Thyroid gland (tissue), 4 donors: Measurements from ENCODE around the gene TENT5A. TPM values are rescaled to one million over a fixed set of nuclear protein-coding genes. Genes with fewer than 3 reads are reported as not detected.

Experiments used
- DNase-seq, 2 donors: peaks; one replicate each; pipeline ENCODE4 v3.0.0-alpha.2; 2019
- H3K27ac ChIP-seq, 3 donors: fragments of 200-600 bp; sonication (generic); 1 replicate in 2 of 3; 2 replicates in 1 of 3; pipeline ENCODE4 v1.5.1; 2016 to 2019; ENCODE audit warnings: mild to moderate bottlenecking in 1 of 3, moderate library complexity in 1 of 3
- H3K27me3 ChIP-seq: fragments of 200-600 bp; sonication (generic); one replicate; pipeline ENCODE4 v1.5.1; 2019
- H3K36me3 ChIP-seq, 2 donors: fragments of 200-600 bp; sonication (generic); one replicate each; pipeline ENCODE4 v1.5.1; 2016 to 2019
- H3K4me1 ChIP-seq, 2 donors: fragments of 200-600 bp; sonication (generic); one replicate each; pipeline ENCODE4 v1.5.1; 2017 to 2019
- H3K4me3 ChIP-seq, 3 donors: fragments of 200-600 bp; sonication (generic); replicated peaks in 1 of 3; 1 replicate in 2 of 3; 2 replicates in 1 of 3; pipeline ENCODE4 v1.5.1; 2016; ENCODE audit warnings: mild to moderate bottlenecking in 1 of 3
- H3K9me3 ChIP-seq: fragments of 200-600 bp; sonication (generic); one replicate; pipeline ENCODE4 v1.5.1; 2017
- CTCF ChIP-seq, 6 experiments: fragments of 200-600 bp in 3 of 6; fragments of 450-650 bp in 3 of 6; sonication (generic) in 3 of 6; IDR thresholded peaks; one replicate each; pipeline ENCODE4 v1.5.1; 2016 to 2019; ENCODE audit warnings: antibody characterized with exemption in 6 of 6, mild to moderate bottlenecking in 2 of 6, inconsistent platforms in 1 of 6, moderate library complexity in 1 of 6
- POLR2A ChIP-seq, 2 donors: fragments of 450-650 bp; IDR thresholded peaks; one replicate each; pipeline ENCODE4 v1.6.1; 2017; ENCODE audit warnings: antibody characterized with exemption in 2 of 2, mild to moderate bottlenecking in 2 of 2, moderate library complexity in 1 of 2
- WGBS, 2 donors: methylation state at CpG; one replicate each; pipeline ENCODE4 v1.1.5; 2017; 5-methylcytosine and 5-hydroxymethylcytosine counted together
- intact Hi-C: fragments of 100-400 bp; cut with DNase I; formaldehyde crosslinking; loops from one replicate; pipeline ENCODE4 v1.15.1; 2023
- total RNA-seq, 4 donors: library from RNA; depleted of rRNA; stranded (reverse); fragments of >200 nt; gene quantifications; one replicate each; pipeline ENCODE4 v1.2.3, GENCODE V29; 2016

The TENT5A gene
- total RNA-seq, 4 donors from 2014 or later = 18.4 to 40.3 (median 27.7) TPM

DNA sequence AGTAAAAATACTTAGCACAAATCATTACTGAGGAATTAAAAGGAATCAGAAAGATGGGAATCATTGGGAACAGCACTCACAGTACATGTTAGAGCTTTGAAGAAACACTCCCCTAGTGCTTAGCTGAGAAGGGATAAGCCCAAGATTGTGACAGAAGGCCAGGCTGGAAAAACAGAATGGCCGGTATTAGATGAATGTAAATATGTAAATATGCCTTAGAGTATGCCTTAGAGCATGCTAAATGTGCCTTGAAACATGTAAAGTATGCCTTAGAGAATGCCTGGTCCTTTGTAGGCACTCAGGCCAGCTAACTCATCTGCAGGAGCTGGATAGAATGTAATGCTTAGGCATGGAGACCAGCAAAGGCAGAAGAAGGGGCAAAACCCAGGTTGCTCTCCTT is 10.6 kb upstream of the TENT5A start:
- WGBS, 2 donors = 79 to 95% methylated on average over 1 of the region's 1 CpG
- intact Hi-C loops = no loop called here
- DNase-seq = no peak
- Histone ChIP-seq H3K27me3 (no peaks in the 10 kb centered on the region), H3K27ac (no peak overlapping the region), H3K4me1 (peaks cover 6 to 9% of the 10 kb centered on the region in 2 donors), H3K9me3 (no peaks in the 10 kb centered on the region), H3K4me3 (no peak overlapping the region), H3K36me3 (no peaks in the 10 kb centered on the region)
- TF ChIP-seq CTCF (IDR thresholded peaks at IDR 0.05) (no peak), POLR2A (IDR thresholded peaks at IDR 0.05) (no peak)

DNA sequence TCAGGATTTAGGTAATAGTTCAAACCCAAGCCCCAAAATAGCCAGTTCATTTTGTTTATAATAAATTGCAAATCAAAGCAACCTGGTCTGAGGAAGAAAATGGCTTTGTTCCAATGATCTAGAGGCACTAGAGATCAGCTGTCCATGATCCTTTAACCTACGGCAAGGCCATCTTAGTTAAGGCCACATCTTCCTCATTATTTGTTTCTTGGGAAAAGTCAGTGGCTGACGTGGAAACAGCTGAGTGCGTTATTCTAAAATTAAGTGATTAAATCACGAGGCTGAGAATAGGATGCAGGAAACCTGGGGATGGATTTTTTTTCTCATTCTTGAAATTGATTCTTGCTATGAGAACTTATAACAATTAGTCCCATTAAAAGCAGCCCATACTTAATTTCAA is 10.1 kb upstream of the TENT5A start:
- no peaks in the 10 kb centered on the region for H3K36me3 ChIP-seq
- no peak for DNase-seq
- TF ChIP-seq POLR2A (IDR thresholded peaks at IDR 0.05) (no peak), CTCF (IDR thresholded peaks at IDR 0.05) (no peak)
- no peaks in the 10 kb centered on the region for H3K27me3 ChIP-seq
- 78 to 84% methylated on average over 4 of the region's 4 CpGs for WGBS, 2 donors
- peaks cover 6 to 8% of the 10 kb centered on the region in 2 donors for H3K4me1 ChIP-seq
- intact Hi-C loops = no loop called here
- no peak overlapping the region for H3K27ac ChIP-seq
- no peaks in the 10 kb centered on the region for H3K9me3 ChIP-seq
- H3K4me3 ChIP-seq = no peak overlapping the region

DNA sequence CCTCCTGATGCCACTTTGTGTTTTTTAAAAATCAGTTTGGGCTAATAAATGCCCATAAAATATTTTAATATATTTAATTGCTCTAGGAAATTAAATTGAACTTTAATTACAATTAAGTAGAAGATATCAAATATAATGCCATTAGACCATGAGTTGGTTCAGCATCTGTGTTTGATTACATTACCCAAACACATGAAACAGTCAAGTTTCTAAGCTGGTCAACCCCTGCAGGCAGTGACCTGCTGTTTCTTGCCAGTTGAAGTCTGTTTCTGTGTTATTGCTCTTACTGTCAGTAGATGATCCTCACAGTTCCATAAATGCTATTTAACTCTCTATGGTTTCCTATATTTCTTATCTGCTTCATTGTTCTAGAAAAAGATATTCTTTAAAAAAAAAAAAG is 9.7 kb upstream of the TENT5A start:
- TF ChIP-seq POLR2A (IDR thresholded peaks at IDR 0.05) (no peak), CTCF (IDR thresholded peaks at IDR 0.05) (no peak)
- H3K9me3 ChIP-seq = no peaks in the 10 kb centered on the region
- DNase-seq = no peak
- no peak overlapping the region for H3K4me3 ChIP-seq
- no peaks in the 10 kb centered on the region for H3K27me3 ChIP-seq
- no peak overlapping the region for H3K27ac ChIP-seq
- peaks cover 2 to 4% of the 10 kb centered on the region in 2 donors for H3K4me1 ChIP-seq
- H3K36me3 ChIP-seq = no peaks in the 10 kb centered on the region
- intact Hi-C loops = no loop called here

DNA sequence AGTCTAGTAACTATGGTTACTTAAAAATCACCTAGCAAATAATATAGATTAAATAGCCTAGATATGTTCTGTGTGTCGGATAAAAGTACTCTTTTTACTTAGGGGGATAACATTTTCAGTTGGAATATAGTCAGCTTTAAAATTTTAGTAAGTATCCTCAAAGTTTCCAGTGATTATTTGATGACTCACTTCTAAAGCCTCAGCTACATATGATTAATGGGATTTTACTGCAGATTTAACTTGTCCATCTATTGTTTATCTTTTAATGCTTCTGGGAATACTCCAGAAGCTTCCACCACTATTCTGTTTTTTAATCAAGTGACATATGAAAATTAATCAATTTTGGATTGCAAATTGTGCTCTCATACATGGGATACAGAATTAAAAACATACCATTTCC is 8.7 kb upstream of the TENT5A start:
- intact Hi-C loops = no loop called here
- H3K27ac ChIP-seq = no peak overlapping the region
- DNase-seq = no peak
- TF ChIP-seq CTCF (IDR thresholded peaks at IDR 0.05) (no peak), POLR2A (IDR thresholded peaks at IDR 0.05) (no peak)
- no peak overlapping the region for H3K4me3 ChIP-seq
- H3K27me3 ChIP-seq = no peaks in the 10 kb centered on the region
- no peaks in the 10 kb centered on the region for H3K9me3 ChIP-seq
- H3K36me3 ChIP-seq = no peaks in the 10 kb centered on the region
- H3K4me1 ChIP-seq = no peaks in the 10 kb centered on the region
- 87% methylated on average over 1 of the region's 1 CpG for WGBS, 2 donors

DNA sequence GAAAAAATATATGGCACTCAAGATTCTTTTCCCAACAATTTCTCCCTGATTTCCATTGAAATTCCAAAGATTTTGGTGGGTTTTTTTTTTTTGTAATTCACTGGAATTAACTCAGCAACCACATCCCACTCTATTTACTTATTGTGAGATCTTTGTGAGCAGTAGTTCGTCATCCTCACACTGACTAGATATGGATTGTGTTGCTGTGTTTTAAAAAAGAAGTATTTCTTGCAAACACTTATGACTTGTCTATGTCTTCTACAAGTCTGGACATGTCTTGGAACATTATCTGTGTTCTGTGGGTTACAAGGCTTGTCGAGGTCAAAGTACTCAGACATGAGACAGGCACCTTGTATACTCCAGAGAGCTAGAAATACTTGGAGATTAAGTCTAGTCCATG is 7.3 kb upstream of the TENT5A start:
- intact Hi-C loops = no loop called here
- Histone ChIP-seq H3K4me3 (no peak overlapping the region), H3K27me3 (no peaks in the 10 kb centered on the region), H3K27ac (no peak overlapping the region), H3K9me3 (no peaks in the 10 kb centered on the region), H3K36me3 (no peaks in the 10 kb centered on the region), H3K4me1 (no peaks in the 10 kb centered on the region)
- no peak for DNase-seq
- TF ChIP-seq POLR2A (IDR thresholded peaks at IDR 0.05) (no peak), CTCF (IDR thresholded peaks at IDR 0.05) (no peak)
- 74 to 83% methylated on average over 2 of the region's 2 CpGs for WGBS, 2 donors
